ENCODE results near the gene PRDM12.
"Not testable (repeated sequence)": the region's sequence is repeated elsewhere in the genome, so short reads cannot be mapped to it uniquely, and the experiment has no call there.

The PRDM12 gene

GRCh38 chr9:130665431-130666392, 1.3 kb downstream of the PRDM12 start:
- no peak for DNase-seq

- DNase-seq, result no peak
Observed at GRCh38 chr9:130666393-130667119, 2.2 kb downstream of the PRDM12 start.

GRCh38 chr9:130667120-130667435, 2.7 kb downstream of the PRDM12 start:
- peak; percentile 35 for DNase-seq

GRCh38 chr9:130668196-130668595, 3.8 kb downstream of the PRDM12 start:
- DNase-seq, result no peak

GRCh38 chr9:130668659-130669058, 4.3 kb downstream of the PRDM12 start:
- DNase-seq, result no peak

- no peak for DNase-seq
Observed at GRCh38 chr9:130669965-130670364, 5.6 kb downstream of the PRDM12 start.

GRCh38 chr9:130670644-130671043, 6.2 kb downstream of the PRDM12 start:
- no peak for DNase-seq

GRCh38 chr9:130672466-130672865, 8.1 kb downstream of the PRDM12 start:
- no peak for DNase-seq

- no peak for DNase-seq
Observed at GRCh38 chr9:130672933-130673615, 8.7 kb downstream of the PRDM12 start.

- no peak for DNase-seq
Observed at GRCh38 chr9:130675396-130675795, 11.0 kb downstream of the PRDM12 start.

GRCh38 chr9:130677252-130677651, 12.9 kb downstream of the PRDM12 start:
- DNase-seq, result no peak

- peak; percentile 84 for DNase-seq
Observed at GRCh38 chr9:130680836-130681768, 16.7 kb downstream of the PRDM12 start.

- DNase-seq, result no peak
Observed at GRCh38 chr9:130681769-130682420, 17.5 kb downstream of the PRDM12 start.

GRCh38 chr9:130682421-130683121, 18.2 kb downstream of the PRDM12 start:
- DNase-seq, result peak; percentile 72

GRCh38 chr9:130685104-130685503, 20.7 kb downstream of the PRDM12 start:
- DNase-seq, result no peak

GRCh38 chr9:130685945-130686344, 21.6 kb downstream of the PRDM12 start:
- not testable (repeated sequence) for DNase-seq

- DNase-seq, result no peak
Observed at GRCh38 chr9:130687615-130688014, 23.2 kb downstream of the PRDM12 start.

GRCh38 chr9:130688072-130688471, 23.7 kb downstream of the PRDM12 start:
- no peak for DNase-seq

- DNase-seq, result no peak
Observed at GRCh38 chr9:130689572-130689936, 25.2 kb downstream of the PRDM12 start.

- DNase-seq, result no peak
Observed at GRCh38 chr9:130689937-130690700, 25.7 kb downstream of the PRDM12 start.
